NB4 (cell line): ENCODE data around the gene HPN.

Experiments
- CTCF ChIP-seq: IDR thresholded peaks from one replicate; pipeline ENCODE4 v1.5.1; 2012; ENCODE audit warnings: low read depth, low read length
- POLR2A ChIP-seq: IDR thresholded peaks from 2 replicates; pipeline ENCODE4 v1.6.1; 2011; ENCODE audit warnings: mild to moderate bottlenecking; ENCODE audit not compliant: insufficient read length; ENCODE audit errors: extremely low read depth

DNA sequence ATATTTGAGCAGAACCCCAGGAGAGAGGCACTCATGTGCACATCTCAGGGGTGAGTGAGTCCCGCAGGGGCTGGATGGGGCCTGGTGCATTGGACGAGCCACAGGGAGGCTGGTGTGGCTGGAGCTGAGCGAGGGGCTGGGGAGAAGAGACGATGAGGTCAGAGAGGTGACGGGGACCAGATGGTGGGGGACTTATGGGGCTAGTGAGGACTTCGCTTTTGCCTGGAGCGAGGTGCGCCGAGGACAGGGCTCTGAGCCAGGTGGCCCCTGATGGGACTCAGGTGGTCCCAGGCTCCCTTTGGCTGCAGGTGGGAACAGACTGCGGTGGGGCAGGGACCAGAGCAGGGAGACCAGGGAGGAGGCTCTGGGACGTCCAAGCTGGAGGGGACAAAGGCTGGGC, 67.2 kb downstream of the HPN start:
- no peak for TF ChIP-seq CTCF
- TF ChIP-seq POLR2A, result no peak
